Spleen (tissue), 11 donors: ENCODE measurements around the gene PAK4. TPM values are rescaled to one million over a fixed set of nuclear protein-coding genes. Genes with fewer than 3 reads are reported as not detected.

ENCODE experiments used
- DNase-seq: peaks from one replicate; pipeline ENCODE4 v3.0.0-alpha.2; 2020
- H3K27ac ChIP-seq, 8 donors: fragments of 200-600 bp; sonication (generic) in 7 of 8; 1 replicate in 4 of 8; 2 replicates in 4 of 8; pipeline versions ENCODE4 v1.5.0 to v1.8.0; 2016 to 2021; ENCODE audit warnings: inconsistent platforms in 4 of 8, mild to moderate bottlenecking in 4 of 8, moderate library complexity in 1 of 8
- H3K27me3 ChIP-seq, 7 donors: fragments of 200-600 bp; sonication (generic) in 6 of 7; replicated peaks in 1 of 7; 1 replicate in 4 of 7; 2 replicates in 3 of 7; pipeline versions ENCODE4 v1.5.0 to v1.8.0; 2016 to 2021; ENCODE audit warnings: inconsistent platforms in 3 of 7, mild to moderate bottlenecking in 1 of 7
- H3K36me3 ChIP-seq, 6 donors: fragments of 200-600 bp; sonication (generic) in 5 of 6; 1 replicate in 4 of 6; 2 replicates in 2 of 6; pipeline versions ENCODE4 v1.5.0 to v1.8.0; 2016 to 2021; ENCODE audit warnings: inconsistent platforms in 2 of 6
- H3K4me1 ChIP-seq, 6 donors: fragments of 200-600 bp; sonication (generic) in 5 of 6; 1 replicate in 3 of 6; 2 replicates in 3 of 6; pipeline versions ENCODE4 v1.5.0 to v1.8.0; 2016 to 2021; ENCODE audit warnings: inconsistent platforms in 3 of 6
- H3K4me3 ChIP-seq, 8 donors: fragments of 200-600 bp; sonication (generic) in 7 of 8; 1 replicate in 4 of 8; 2 replicates in 4 of 8; pipeline versions ENCODE4 v1.5.0 to v1.8.0; 2016 to 2021; ENCODE audit warnings: inconsistent platforms in 4 of 8, mild to moderate bottlenecking in 4 of 8, moderate library complexity in 2 of 8
- H3K9me3 ChIP-seq, 8 donors: fragments of 200-600 bp; sonication (generic) in 7 of 8; 1 replicate in 4 of 8; 2 replicates in 4 of 8; pipeline versions ENCODE4 v1.5.0 to v1.8.0; 2016 to 2021; ENCODE audit warnings: inconsistent platforms in 4 of 8
- CTCF ChIP-seq, 11 experiments: fragments of 200-600 bp in 7 of 11; fragments of 450-650 bp in 4 of 11; sonication (generic) in 4 of 11; IDR thresholded peaks in 8 of 11; conservative IDR thresholded peaks in 3 of 11; 1 replicate in 7 of 11; 2 replicates in 4 of 11; pipeline versions ENCODE4 v1.4.0 to v1.8.0; 2016 to 2021; ENCODE audit warnings: antibody characterized with exemption in 11 of 11, inconsistent platforms in 4 of 11, mild to moderate bottlenecking in 1 of 11
- POLR2A ChIP-seq, 3 donors: fragments of 450-650 bp; IDR thresholded peaks; one replicate each; pipeline ENCODE4 v1.5.1; 2017; ENCODE audit warnings: antibody characterized with exemption in 3 of 3, mild to moderate bottlenecking in 1 of 3
- POLR2AphosphoS5 ChIP-seq, 3 donors: sonication (generic); formaldehyde crosslinking; IDR thresholded peaks; one replicate each; pipeline ENCODE4 v1.5.1; 2017; ENCODE audit warnings: antibody characterized with exemption in 3 of 3
- WGBS, 5 donors: extraction: QIAGEN DNeasy Blood & Tissue Kit in 3 of 5; methylation state at CpG; one replicate each; pipeline versions ENCODE4 v1.1.5 to v1.1.7; 2013 to 2018; 5-methylcytosine and 5-hydroxymethylcytosine counted together
- intact Hi-C: fragments of 100-400 bp; cut with DNase I; formaldehyde crosslinking; loops from one replicate; pipeline ENCODE4 v1.15.0; 2023; ENCODE audit warnings: low total_unique reads
- polyA plus RNA-seq, 3 donors: library from polyadenylated mRNA; stranded (reverse); fragments of 200-250 nt; gene quantifications; one replicate each; pipeline ENCODE4 v1.2.1, GENCODE V29; 2013
- total RNA-seq, 7 donors: library from RNA; depleted of rRNA in 3 of 7; stranded (reverse); fragments of >200 nt in 3 of 7; fragmentation: NEBNext Ultra II Directional in 4 of 7; extraction: Animal tissue kit (Norgen Biotek cat#: 25700) in 4 of 7; gene quantifications; one replicate each; pipeline versions ENCODE4 v1.1.0 to v1.2.1, GENCODE V29; 2016 to 2021
- donor health status: healthy with polysubstance abuse.
- donor health status: DM: no; HTN: no; CAD: no; lungs with moderate emphysema.
- donor health status: DM: no; HTN: no; CAD: no.
- donor health status: Bipolar disorder and iron deficiency.
- donor health status: healthy.
- donor health status: DM: no; HTN: no; CAD: no.
- donor health status: DM: yes; HTN: yes; CAD: no.

The PAK4 gene
- total and polyA plus RNA-seq, 10 donors = 5.2 to 27.8 (median 14.7) TPM

DNA sequence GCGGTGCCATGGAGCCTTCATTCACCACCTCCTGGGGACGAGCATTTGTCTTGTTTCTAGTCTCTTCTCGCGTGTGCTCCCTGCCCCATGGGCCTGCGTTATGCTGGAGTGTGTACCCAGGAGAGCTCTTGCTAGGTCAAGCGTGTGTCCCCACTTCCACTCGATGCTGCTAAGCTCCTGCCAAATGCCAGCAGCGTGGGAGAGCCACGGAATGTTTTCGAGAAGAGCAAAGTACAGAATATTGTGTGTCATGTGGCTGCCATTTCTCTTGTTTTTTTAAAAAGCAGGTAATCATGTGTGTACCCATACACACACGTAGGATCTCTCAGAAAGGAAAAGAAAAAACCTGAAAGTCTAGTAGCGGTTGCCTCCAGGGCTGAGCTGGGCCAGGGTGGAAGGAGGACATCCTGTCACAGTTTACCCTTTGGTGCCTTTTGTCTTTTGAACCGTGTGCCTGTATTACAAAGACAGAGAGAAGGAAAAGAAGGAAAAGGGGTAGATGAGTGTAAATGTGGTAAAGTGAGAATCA lies 28.6 kb downstream of the PAK4 start:
- 84 to 89% (median 86%) methylated on average over 13 of the region's 13 CpGs for WGBS, 5 donors
- DNase-seq = no peak
- TF ChIP-seq CTCF (IDR thresholded peaks at IDR 0.05 in 8 of 11, conservative IDR thresholded peaks at IDR 0.05 in 3 of 11) = no peak
- no peak for TF ChIP-seq POLR2A (IDR thresholded peaks at IDR 0.05)
- TF ChIP-seq POLR2AphosphoS5 (IDR thresholded peaks at IDR 0.05) = no peak
- intact Hi-C loops = no loop called here
- Histone ChIP-seq H3K4me3 (no peak overlapping the region), H3K27ac (no peak overlapping the region), H3K27me3 (no peaks in the 10 kb centered on the region), H3K4me1 (peaks cover 0 to 65% (median 20%) of the 10 kb centered on the region in 6 donors), H3K9me3 (no peaks in the 10 kb centered on the region), H3K36me3 (peaks cover 0 to 14% (median 0%) of the 10 kb centered on the region in 6 donors)

GRCh38 chr19:39154629-39155100 lies 29.1 kb downstream of the PAK4 start:
- 72 to 80% (median 73%) methylated on average over 6 to 11 of the region's 11 CpGs for WGBS, 5 donors
- peaks cover under 1 to 70% (median 25%) of the 10 kb centered on the region in 6 donors for H3K4me1 ChIP-seq
- intact Hi-C loops = no loop called here
- no peak for DNase-seq
- no peak for TF ChIP-seq POLR2AphosphoS5 (IDR thresholded peaks at IDR 0.05)
- TF ChIP-seq POLR2A (IDR thresholded peaks at IDR 0.05) = no peak
- no peak for TF ChIP-seq CTCF (IDR thresholded peaks at IDR 0.05 in 8 of 11, conservative IDR thresholded peaks at IDR 0.05 in 3 of 11)
- H3K36me3 ChIP-seq = peaks cover 0 to 17% (median 0%) of the 10 kb centered on the region in 6 donors
- H3K4me3 ChIP-seq = no peak overlapping the region
- no peaks in the 10 kb centered on the region for H3K9me3 ChIP-seq
- no peaks in the 10 kb centered on the region for H3K27me3 ChIP-seq
- H3K27ac ChIP-seq = no peak overlapping the region

DNA sequence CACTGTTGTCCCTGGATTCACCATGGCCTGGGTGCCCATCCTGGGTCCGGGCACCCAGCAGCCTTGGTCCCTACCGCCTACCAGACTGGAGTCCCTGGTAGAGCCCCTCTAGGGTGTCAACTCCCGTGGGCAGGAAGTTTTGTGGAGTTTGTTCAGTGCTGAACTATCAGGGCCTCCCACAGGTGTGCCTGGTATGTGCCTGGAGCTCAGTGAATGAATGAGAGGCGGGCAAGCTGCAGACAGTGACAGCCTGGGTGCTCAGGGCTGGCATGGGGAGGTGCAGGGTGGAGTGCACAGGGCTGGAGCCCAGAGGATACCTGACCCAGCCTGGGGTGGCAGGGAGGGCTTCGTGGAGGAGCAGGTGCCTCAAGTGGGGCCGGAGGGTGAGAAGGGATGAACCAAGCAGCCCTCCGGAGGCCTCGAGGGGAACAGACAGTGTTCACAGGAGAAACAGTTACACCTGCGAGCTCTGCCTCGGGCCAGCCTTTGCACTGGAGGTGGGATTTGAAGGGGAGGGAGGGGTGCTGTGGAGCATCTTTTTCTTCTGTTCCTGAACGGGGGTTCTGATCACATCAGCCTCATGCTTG lies 29.6 kb downstream of the PAK4 start:
- Histone ChIP-seq H3K9me3 (no peaks in the 10 kb centered on the region), H3K36me3 (peaks cover 0 to 21% (median 0%) of the 10 kb centered on the region in 6 donors), H3K4me1 (peaks cover 5 to 75% (median 30%) of the 10 kb centered on the region in 6 donors), H3K27ac (no peak overlapping the region), H3K4me3 (no peak overlapping the region), H3K27me3 (no peaks in the 10 kb centered on the region)
- DNase-seq = no peak
- no peak for TF ChIP-seq POLR2AphosphoS5 (IDR thresholded peaks at IDR 0.05)
- no peak for TF ChIP-seq CTCF (IDR thresholded peaks at IDR 0.05 in 8 of 11, conservative IDR thresholded peaks at IDR 0.05 in 3 of 11)
- no peak for TF ChIP-seq POLR2A (IDR thresholded peaks at IDR 0.05)
- intact Hi-C loops = no loop called here
- WGBS, 5 donors = 80 to 94% (median 86%) methylated on average over 8 to 11 of the region's 11 CpGs

- Histone ChIP-seq H3K27me3 (no peaks in the 10 kb centered on the region), H3K4me3 (no peak overlapping the region), H3K9me3 (no peaks in the 10 kb centered on the region), H3K4me1 (peaks cover 5 to 79% (median 34%) of the 10 kb centered on the region in 6 donors), H3K36me3 (peaks cover 0 to 21% (median 0%) of the 10 kb centered on the region in 6 donors), H3K27ac (no peak overlapping the region)
- intact Hi-C loops = no loop called here
- 83 to 89% (median 87%) methylated on average over 15 of the region's 15 CpGs for WGBS, 5 donors
- no peak for DNase-seq
- TF ChIP-seq POLR2A (IDR thresholded peaks at IDR 0.05) = no peak
- TF ChIP-seq POLR2AphosphoS5 (IDR thresholded peaks at IDR 0.05) = no peak
- no peak for TF ChIP-seq CTCF (IDR thresholded peaks at IDR 0.05 in 8 of 11, conservative IDR thresholded peaks at IDR 0.05 in 3 of 11)
Measured at GRCh38 chr19:39155741-39156140, 30.2 kb downstream of the PAK4 start.
